HepG2 (cell line): ENCODE data around the gene NSUN2. TPM values are rescaled to one million over a fixed set of nuclear protein-coding genes. Genes with fewer than 3 reads are reported as not detected.
A peak's percentile ranks its signal among the peaks of the same experiment; 100 is the strongest.

Experiments
- EHMT2 ChIP-seq: fragments of 200-600 bp; sonication (generic); IDR thresholded peaks from 2 replicates; pipeline ENCODE4 v1.7.0; 2017; ENCODE audit warnings: antibody characterized with exemption, low read depth, low read length, borderline replicate concordance
- FOXK2 ChIP-seq: fragments of 450-650 bp; IDR thresholded peaks from 2 replicates; pipeline ENCODE4 v1.6.1; 2016
- GFI1 ChIP-seq: sonication (generic); formaldehyde crosslinking; IDR thresholded peaks from 2 replicates; pipeline ENCODE4 v1.5.0; 2020; ENCODE audit warnings: missing genetic modification reagents, mild to moderate bottlenecking, borderline replicate concordance
- HOXA9 ChIP-seq: sonication (generic); formaldehyde crosslinking; IDR thresholded peaks from 2 replicates; pipeline ENCODE4 v1.8.1; 2022; ENCODE audit warnings: missing genetic modification reagents, mild to moderate bottlenecking, moderate library complexity, borderline replicate concordance
- IKZF4 ChIP-seq: sonication (generic); formaldehyde crosslinking; IDR thresholded peaks from 2 replicates; pipeline ENCODE4 v1.5.1; 2020; ENCODE audit warnings: borderline replicate concordance, mild to moderate bottlenecking, low read depth, missing genetic modification reagents; ENCODE audit errors: not compliant biosample characterization
- JARID2 ChIP-seq: sonication (generic); formaldehyde crosslinking; IDR thresholded peaks from 2 replicates; pipeline ENCODE4 v1.8.1; 2023; ENCODE audit warnings: missing genetic modification reagents, inconsistent platforms; ENCODE audit not compliant: insufficient replicate concordance
- MXI1 ChIP-seq: IDR thresholded peaks from 3 replicates; pipeline ENCODE4 v1.6.1; 2012; ENCODE audit warnings: low read depth, low read length, inconsistent platforms, borderline replicate concordance
- SMAD1 ChIP-seq: sonication (generic); formaldehyde crosslinking; IDR thresholded peaks from 2 replicates; pipeline ENCODE4 v1.4.0; 2020; ENCODE audit warnings: missing genetic modification reagents, low read depth, mild to moderate bottlenecking, borderline replicate concordance
- SYNCRIP ChIP-seq: fragments of 200-400 bp; formaldehyde crosslinking; IDR thresholded peaks from 2 replicates; pipeline ENCODE4 v1.6.1; 2018; ENCODE audit warnings: mild to moderate bottlenecking, low read depth, low read length; ENCODE audit not compliant: insufficient read depth
- TBX2 ChIP-seq: sonication (generic); formaldehyde crosslinking; IDR thresholded peaks from 2 replicates; pipeline ENCODE4 v1.5.0; 2020; ENCODE audit warnings: missing genetic modification reagents, mild to moderate bottlenecking, borderline replicate concordance
- ZNF282 ChIP-seq: fragments of 450-650 bp; IDR thresholded peaks from 2 replicates; pipeline ENCODE4 v1.6.1; 2018; ENCODE audit not compliant: partially characterized antibody
- ZNF33A ChIP-seq: sonication (generic); formaldehyde crosslinking; IDR thresholded peaks from 2 replicates; pipeline ENCODE4 v1.5.1; 2020; ENCODE audit warnings: missing genetic modification reagents, mild to moderate bottlenecking, moderate library complexity, borderline replicate concordance
- ZNF34 ChIP-seq: sonication (generic); formaldehyde crosslinking; IDR thresholded peaks from 2 replicates; pipeline ENCODE4 v1.4.0; 2020; ENCODE audit warnings: mild to moderate bottlenecking, missing genetic modification reagents, borderline replicate concordance
- ZNF354B ChIP-seq: sonication (generic); formaldehyde crosslinking; IDR thresholded peaks from 2 replicates; pipeline ENCODE4 v1.8.0; 2022; ENCODE audit warnings: mild to moderate bottlenecking, missing genetic modification reagents
- ZNF629 ChIP-seq: sonication (generic); formaldehyde crosslinking; conservative IDR thresholded peaks from 2 replicates; pipeline ENCODE4 v1.5.0; 2020; ENCODE audit warnings: missing genetic modification reagents
- ZNF772 ChIP-seq: sonication (generic); formaldehyde crosslinking; IDR thresholded peaks from 2 replicates; pipeline ENCODE4 v1.5.0; 2020; ENCODE audit warnings: mild to moderate bottlenecking, missing genetic modification reagents
- ZNF878 ChIP-seq: sonication (generic); formaldehyde crosslinking; IDR thresholded peaks from 2 replicates; pipeline ENCODE4 v1.8.1; 2023; ENCODE audit warnings: mild to moderate bottlenecking, missing genetic modification reagents, moderate library complexity
- polyA plus RNA-seq, 8 experiments: library from polyadenylated mRNA; depleted of rRNA in 3 of 8; stranded (reverse) in 7 of 8; unstranded in 1 of 8; fragments of >200 nt; fragmentation: Illumina TruSeq in 4 of 8; extraction: Trizol in 4 of 8; gene quantifications; 2 replicates each; pipeline versions ENCODE4 v1.2.1 to v1.2.3, GENCODE V29; 2011 to 2016; ENCODE audit warnings: low read depth in 4 of 8, missing spikeins in 1 of 8, mixed read lengths in 1 of 8; ENCODE audit not compliant: insufficient read depth in 1 of 8
- total RNA-seq, 5 experiments: library from RNA; depleted of rRNA; stranded (reverse); fragments of >200 nt; fragmentation: Illumina TruSeq; extraction: Trizol; gene quantifications; 2 replicates each; pipeline ENCODE4 v1.2.3, GENCODE V29; 2016; ENCODE audit warnings: low read depth in 1 of 5
- TF ChIP-seq, protein P1 (sequence below): sonication (generic); formaldehyde crosslinking; IDR thresholded peaks from 2 replicates; pipeline ENCODE4 v1.8.0; 2022; ENCODE audit warnings: mild to moderate bottlenecking, missing genetic modification reagents, borderline replicate concordance
- TF ChIP-seq, protein P2 (sequence below): sonication (generic); formaldehyde crosslinking; IDR thresholded peaks from 2 replicates; pipeline ENCODE4 v1.4.0; 2020; ENCODE audit warnings: missing genetic modification reagents
- TF ChIP-seq, protein P3 (sequence below): fragments of 450-650 bp; IDR thresholded peaks from 2 replicates; pipeline ENCODE4 v1.6.1; 2016
- TF ChIP-seq, protein P4 (sequence below): sonication (generic); formaldehyde crosslinking; IDR thresholded peaks from 2 replicates; pipeline ENCODE4 v1.9.0; 2022; ENCODE audit warnings: missing genetic modification reagents, mild to moderate bottlenecking, borderline replicate concordance
- TF ChIP-seq, protein P5 (sequence below): sonication (generic); formaldehyde crosslinking; conservative IDR thresholded peaks from 2 replicates; pipeline ENCODE4 v1.4.0; 2020; ENCODE audit warnings: missing genetic modification reagents

NSUN2 gene
- total and polyA plus RNA-seq, 2 of the 13 experiments (the other 11 are each of a cell fraction or from before 2014, with no cell fraction given): 51.7 to 69.1 TPM

DNA sequence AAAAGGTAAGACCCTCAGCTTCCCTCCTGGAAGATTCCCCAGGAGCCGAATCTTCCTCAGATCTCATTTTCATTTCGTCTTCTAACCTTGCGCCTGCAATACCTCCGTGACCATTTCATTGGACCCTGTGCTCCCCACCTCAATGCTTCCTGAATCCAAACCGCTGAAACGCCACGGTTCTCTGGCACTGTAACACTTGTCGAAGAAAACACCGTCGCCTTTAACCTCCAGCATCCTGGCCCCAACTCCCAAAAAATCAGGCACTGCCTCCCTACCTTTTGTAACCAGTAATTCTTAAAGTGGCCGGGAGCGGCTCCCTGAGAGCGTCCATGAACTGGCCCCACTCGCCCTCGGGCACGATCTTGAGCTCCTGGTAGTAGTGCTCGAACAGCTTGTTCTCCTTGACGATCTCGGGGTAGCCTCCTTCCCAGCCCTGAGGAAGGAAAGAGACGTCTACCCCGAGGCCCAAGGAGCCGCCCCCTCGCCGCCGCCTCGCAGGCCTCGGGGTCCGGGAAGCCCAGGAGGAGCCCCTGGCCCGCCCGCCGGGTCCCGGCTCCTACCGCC lies 438 bp downstream of the NSUN2 start (continued):
- TF ChIP-seq, protein P1, sequence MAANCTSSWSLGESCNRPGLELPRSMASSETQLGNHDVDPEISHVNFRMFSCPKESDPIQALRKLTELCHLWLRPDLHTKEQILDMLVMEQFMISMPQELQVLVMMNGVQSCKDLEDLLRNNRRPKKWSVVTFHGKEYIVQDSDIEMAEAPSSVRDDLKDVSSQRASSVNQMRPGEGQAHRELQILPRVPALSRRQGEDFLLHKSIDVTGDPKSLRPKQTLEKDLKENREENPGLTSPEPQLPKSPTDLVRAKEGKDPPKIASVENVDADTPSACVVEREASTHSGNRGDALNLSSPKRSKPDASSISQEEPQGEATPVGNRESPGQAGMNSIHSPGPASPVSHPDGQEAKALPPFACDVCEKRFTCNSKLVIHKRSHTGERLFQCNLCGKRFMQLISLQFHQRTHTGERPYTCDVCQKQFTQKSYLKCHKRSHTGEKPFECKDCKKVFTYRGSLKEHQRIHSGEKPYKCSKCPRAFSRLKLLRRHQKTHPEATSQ (CRISPR knock-in tag): no peak
- TF ChIP-seq, protein P2, sequence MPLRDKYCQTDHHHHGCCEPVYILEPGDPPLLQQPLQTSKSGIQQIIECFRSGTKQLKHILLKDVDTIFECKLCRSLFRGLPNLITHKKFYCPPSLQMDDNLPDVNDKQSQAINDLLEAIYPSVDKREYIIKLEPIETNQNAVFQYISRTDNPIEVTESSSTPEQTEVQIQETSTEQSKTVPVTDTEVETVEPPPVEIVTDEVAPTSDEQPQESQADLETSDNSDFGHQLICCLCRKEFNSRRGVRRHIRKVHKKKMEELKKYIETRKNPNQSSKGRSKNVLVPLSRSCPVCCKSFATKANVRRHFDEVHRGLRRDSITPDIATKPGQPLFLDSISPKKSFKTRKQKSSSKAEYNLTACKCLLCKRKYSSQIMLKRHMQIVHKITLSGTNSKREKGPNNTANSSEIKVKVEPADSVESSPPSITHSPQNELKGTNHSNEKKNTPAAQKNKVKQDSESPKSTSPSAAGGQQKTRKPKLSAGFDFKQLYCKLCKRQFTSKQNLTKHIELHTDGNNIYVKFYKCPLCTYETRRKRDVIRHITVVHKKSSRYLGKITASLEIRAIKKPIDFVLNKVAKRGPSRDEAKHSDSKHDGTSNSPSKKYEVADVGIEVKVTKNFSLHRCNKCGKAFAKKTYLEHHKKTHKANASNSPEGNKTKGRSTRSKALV (CRISPR knock-in tag): no peak
- TF ChIP-seq ZNF34 (CRISPR knock-in tag): no peak; the same call in 1 of the 2 replicates
- TF ChIP-seq EHMT2: no peak
- no peak for TF ChIP-seq SMAD1 (CRISPR knock-in tag)
- TF ChIP-seq SYNCRIP: no peak
- TF ChIP-seq, protein P3, sequence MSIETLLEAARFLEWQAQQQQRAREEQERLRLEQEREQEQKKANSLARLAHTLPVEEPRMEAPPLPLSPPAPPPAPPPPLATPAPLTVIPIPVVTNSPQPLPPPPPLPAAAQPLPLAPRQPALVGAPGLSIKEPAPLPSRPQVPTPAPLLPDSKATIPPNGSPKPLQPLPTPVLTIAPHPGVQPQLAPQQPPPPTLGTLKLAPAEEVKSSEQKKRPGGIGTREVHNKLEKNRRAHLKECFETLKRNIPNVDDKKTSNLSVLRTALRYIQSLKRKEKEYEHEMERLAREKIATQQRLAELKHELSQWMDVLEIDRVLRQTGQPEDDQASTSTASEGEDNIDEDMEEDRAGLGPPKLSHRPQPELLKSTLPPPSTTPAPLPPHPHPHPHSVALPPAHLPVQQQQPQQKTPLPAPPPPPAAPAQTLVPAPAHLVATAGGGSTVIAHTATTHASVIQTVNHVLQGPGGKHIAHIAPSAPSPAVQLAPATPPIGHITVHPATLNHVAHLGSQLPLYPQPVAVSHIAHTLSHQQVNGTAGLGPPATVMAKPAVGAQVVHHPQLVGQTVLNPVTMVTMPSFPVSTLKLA: no peak
- no peak for TF ChIP-seq IKZF4 (CRISPR knock-in tag)
- TF ChIP-seq GFI1 (CRISPR knock-in tag): no peak
- 0 out of 2 replicates have a peak, but pooled peaks have one; percentile 25 for TF ChIP-seq ZNF878 (CRISPR knock-in tag)
- TF ChIP-seq, protein P4, sequence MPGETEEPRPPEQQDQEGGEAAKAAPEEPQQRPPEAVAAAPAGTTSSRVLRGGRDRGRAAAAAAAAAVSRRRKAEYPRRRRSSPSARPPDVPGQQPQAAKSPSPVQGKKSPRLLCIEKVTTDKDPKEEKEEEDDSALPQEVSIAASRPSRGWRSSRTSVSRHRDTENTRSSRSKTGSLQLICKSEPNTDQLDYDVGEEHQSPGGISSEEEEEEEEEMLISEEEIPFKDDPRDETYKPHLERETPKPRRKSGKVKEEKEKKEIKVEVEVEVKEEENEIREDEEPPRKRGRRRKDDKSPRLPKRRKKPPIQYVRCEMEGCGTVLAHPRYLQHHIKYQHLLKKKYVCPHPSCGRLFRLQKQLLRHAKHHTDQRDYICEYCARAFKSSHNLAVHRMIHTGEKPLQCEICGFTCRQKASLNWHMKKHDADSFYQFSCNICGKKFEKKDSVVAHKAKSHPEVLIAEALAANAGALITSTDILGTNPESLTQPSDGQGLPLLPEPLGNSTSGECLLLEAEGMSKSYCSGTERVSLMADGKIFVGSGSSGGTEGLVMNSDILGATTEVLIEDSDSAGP: 0 out of 2 replicates have a peak, but pooled peaks have one; percentile 7
- TF ChIP-seq ZNF772 (CRISPR knock-in tag): no peak
- TF ChIP-seq TBX2: no peak
- TF ChIP-seq ZNF33A (CRISPR knock-in tag): no peak
- TF ChIP-seq ZNF629 (CRISPR knock-in tag): no peak
- TF ChIP-seq JARID2: no peak
- TF ChIP-seq, protein P5, sequence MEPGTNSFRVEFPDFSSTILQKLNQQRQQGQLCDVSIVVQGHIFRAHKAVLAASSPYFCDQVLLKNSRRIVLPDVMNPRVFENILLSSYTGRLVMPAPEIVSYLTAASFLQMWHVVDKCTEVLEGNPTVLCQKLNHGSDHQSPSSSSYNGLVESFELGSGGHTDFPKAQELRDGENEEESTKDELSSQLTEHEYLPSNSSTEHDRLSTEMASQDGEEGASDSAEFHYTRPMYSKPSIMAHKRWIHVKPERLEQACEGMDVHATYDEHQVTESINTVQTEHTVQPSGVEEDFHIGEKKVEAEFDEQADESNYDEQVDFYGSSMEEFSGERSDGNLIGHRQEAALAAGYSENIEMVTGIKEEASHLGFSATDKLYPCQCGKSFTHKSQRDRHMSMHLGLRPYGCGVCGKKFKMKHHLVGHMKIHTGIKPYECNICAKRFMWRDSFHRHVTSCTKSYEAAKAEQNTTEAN (CRISPR knock-in tag): no peak
- TF ChIP-seq HOXA9 (CRISPR knock-in tag): no peak
- no peak for TF ChIP-seq MXI1
- no peak for TF ChIP-seq ZNF354B
- TF ChIP-seq FOXK2: no peak
- no peak for TF ChIP-seq ZNF282
